GM19328 (cell line): ENCODE results near the gene CCDC86.

Source experiments
- ATAC-seq: cut with Tn5 transposase; IDR thresholded peaks from one replicate; pipeline ENCODE4 v1.9.1; 2021; ENCODE audit warnings: mild to moderate bottlenecking, moderate library complexity; ENCODE audit not compliant: unreplicated experiment

The CCDC86 gene

DNA sequence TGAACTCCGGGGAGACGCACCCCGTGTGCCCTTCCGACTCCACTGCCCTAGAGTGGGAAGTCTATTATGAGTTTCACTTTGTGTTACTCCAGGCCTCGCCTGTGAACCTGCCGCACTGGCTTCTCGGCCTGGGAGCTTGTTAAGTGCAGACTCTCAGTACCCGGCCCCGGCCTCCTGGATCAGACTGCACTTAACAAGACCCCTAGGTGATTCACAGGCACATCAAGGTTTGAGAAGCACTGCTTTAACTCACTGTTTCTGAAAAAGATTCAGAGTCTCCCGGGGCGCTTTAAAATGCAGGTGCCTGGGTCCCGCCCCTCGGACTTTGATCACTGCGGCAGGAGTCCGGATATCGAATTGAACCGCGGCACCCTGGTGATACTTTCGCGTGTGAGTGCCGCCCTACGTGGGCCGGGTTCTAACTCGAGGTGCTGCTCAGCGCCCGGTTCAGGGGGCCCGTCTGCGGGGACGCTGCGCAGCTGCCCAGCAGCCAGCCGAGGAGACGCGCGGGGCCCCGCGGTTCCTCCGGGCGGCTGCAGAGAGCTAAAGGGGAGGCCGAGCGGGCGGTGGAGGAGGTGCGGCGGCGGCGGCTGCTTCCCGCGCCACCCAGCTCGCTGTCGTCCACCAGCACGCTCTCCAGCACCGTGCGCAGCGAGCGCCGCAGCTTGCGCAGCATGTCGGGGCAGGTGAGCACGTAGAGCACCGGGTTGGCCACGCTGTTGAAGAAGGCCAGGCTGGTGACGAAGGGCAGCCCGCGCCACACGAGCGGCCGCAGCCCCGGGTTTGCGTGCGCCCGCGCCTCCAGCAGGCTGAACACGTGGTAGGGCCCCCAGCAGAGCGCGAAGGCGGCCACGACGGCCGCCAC is 10.4 kb downstream of the CCDC86 start:
- no peak for ATAC-seq

DNA sequence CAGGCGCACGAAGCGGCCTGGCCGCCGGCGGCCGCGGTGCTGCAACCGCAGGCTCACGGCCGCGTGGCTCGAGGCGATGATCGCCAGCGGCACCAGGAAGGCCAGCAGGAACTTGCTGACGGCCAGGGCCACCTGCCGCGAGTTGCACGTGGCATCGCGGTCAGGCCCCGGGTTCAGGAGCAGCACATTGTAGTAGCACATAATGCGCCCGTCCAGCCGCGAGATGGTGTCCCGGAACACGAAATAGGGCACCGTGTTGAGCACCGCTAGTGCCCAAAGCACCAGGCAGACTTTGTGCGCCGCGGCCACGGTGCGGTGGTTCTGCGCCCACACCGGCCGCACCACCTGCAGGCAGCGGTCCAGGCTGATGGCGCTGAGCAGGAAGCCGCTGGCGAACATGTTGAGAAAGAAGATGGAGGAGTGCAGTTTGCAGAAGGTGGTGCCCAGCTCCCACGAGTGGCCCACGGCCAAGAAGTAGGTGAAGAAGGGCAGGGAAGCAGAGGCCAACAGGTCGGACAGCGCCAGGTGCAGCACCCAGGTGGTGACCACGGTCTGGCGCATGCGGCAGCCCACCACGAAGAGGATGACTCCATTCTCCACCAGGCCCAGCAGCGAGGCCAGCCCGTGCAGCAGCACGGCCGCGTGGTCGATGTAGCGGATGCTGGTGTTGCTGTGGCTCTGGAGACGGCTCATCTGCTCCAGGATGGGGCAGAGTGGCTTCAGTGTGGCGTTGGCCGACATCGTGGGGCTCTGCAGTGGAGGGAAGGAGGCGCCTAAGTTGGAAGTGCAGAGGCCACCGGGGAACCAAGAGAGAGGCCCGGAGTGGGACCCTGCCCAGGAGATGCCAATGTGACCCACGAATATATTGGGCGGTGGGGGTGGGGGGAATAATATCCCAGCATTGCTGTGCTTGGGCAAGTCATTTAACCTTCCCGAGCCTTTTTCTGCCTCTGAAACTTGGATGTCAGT is 11.4 kb downstream of the CCDC86 start:
- no peak for ATAC-seq

GRCh38 chr11:60854140-60854846 is 12.4 kb downstream of the CCDC86 start:
- no peak for ATAC-seq

GRCh38 chr11:60854847-60855725 is 13.2 kb downstream of the CCDC86 start:
- no peak for ATAC-seq

DNA sequence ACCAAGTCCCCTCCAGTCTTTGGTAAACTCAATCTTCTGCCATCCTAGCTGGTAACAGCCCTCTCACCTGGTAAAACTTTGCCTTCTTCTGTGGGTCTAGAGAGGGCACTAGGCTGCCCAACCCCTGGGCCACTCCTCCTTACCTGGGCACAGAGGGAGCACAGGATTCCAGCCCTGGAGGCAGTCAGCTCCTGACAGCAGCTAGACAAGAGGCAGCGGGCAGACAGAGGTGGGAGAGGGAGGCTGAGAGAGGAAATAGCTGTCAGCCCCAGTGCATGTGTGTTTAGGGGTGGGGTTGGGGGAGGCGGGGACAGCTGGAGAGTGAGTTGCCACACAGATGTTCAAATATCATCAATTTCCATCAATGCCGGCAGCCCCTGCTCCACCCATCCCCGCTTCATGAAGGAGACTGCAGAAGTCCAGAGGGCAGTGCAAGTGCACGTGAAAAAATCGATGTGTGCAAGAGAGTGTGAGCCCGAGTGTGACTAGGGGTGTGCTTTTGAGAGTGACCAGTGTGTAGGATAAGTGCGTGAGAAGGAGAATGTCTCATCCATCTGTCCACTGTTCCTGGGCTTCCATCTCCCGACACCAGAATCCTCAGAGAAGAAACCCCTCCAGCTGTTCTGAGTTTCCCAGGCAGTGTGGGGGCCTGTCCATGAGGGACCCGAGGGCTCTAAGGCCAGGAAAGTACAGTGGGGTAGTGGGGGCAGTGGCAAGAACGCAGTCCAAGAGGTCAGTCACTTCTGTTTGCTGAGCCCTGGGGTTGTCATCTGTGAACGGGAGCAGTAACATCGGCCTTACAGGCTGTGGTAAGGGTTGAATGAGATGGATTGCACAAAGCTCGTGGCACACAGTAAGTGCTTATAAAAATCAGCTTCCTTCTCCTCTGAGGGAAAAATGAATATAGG is 14.1 kb downstream of the CCDC86 start, which contains the start of gene PTGDR2:
Gene PTGDR2 (minus strand): TSS at position 225 of the 908 bp plus-strand sequence. CDS start 2,228 bp downstream, outside the sequence.
- ATAC-seq = no peak

GRCh38 chr11:60857378-60858232 is 15.7 kb downstream of the CCDC86 start:
- no peak for ATAC-seq

DNA sequence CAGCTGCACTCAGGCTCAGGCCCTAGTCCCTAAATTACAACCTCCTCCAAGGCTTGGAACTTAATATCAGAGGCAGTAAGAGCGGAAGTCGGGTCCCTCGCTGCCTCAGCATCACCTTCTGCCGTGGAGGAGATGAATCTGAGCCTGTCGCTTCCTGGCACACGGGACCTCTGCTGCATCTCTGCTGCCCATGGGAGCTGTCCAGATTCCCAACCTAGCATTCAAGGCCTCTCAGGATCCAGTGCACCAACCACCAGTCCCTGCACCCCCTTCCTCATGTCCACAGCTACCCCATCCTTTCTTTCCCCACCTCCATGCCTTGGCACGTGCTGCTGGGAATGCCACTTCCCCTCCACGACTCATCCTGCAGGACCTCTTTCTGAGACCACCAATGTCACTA is 16.3 kb downstream of the CCDC86 start:
- ATAC-seq = no peak

GRCh38 chr11:60858731-60859464 is 17.0 kb downstream of the CCDC86 start:
- ATAC-seq = no peak

GRCh38 chr11:60859616-60860250 is 17.8 kb downstream of the CCDC86 start:
- no peak for ATAC-seq

DNA sequence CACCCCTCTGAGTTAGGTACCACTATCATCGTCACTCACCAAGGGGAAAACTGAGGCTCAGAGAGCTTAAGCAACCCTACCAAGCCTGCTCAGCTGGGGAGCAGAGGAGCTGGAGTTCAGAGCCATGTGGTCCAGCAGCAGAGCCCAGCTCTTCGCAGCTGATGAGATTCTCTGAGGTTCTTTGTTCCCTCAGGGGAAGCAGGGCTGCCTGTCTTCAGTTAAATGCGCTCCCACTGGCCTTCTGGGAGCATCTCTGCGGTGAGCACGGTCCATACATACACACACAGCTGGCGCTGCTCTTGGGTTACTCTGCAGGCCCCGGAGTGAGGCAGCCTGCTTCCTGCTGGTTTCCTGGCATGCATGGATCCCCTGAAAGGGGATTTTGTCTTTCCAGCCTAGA is 19.0 kb downstream of the CCDC86 start:
- ATAC-seq = no peak

DNA sequence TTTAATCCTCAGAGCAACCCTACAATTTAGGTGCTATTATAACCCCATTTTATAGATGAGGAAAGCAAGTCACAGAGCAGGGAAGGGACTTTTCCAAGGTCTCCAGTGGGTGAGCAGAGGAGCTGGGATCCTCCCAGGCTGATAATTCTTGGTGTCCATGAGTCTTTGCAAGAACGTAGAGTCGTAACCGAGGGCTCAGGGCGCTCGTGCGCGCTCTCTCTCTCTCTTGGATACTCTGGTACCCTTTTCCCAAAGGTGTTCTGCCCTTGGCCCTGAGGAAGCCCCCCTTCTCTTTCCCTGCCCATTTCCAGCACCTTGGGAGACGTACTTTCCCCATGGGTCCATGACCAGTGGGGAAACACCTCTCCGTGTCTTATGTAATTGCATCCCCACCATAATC is 20.3 kb downstream of the CCDC86 start:
- ATAC-seq = no peak

DNA sequence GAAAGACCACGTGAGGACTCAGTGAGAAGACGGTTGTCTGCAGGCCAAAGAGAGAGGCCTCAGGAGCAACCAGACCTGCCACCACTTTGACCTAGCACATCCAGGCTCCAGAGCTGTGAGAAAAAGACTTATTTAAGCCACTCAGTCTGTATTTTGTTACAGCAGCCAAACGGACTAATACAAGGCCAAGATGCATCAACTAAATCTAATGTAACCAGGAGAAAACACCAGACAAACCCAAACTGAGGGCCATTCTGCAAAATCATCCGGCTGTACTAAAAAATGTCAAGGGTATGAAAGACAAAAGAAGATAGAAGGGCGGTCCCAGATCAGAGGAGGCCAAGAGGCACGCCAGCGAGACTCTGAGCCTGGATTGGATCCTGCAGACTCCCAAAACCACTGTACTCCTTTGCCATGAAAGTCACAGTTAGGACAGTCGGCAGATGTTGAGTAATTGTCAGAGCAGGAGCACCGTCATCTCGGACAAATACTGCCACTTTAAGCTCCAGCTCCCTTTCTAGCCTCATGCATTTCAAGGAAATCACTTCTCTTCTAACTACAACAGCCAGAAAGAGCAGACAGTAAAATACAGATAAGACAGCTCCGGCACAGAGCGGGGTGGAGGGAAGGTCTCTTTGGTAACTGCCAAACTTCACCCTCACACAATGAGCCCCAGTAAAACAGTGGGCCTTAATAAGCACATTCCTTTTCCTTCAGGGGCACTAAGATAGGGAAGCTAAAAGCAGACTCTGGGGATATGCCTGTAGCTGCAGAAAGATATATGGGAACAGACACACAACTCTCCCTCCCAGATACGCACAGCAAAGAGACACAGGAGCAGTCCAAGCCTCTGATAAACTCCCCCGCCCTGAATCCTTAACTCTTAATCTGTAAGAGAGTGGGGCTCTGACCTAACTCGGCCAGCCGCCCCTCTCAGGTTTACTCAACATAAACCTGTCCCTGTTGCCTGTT is 21.9 kb downstream of the CCDC86 start:
- no peak for ATAC-seq

- no peak for ATAC-seq
These were observed 23.1 kb downstream of the CCDC86 start for GRCh38 chr11:60864856-60865513.

DNA sequence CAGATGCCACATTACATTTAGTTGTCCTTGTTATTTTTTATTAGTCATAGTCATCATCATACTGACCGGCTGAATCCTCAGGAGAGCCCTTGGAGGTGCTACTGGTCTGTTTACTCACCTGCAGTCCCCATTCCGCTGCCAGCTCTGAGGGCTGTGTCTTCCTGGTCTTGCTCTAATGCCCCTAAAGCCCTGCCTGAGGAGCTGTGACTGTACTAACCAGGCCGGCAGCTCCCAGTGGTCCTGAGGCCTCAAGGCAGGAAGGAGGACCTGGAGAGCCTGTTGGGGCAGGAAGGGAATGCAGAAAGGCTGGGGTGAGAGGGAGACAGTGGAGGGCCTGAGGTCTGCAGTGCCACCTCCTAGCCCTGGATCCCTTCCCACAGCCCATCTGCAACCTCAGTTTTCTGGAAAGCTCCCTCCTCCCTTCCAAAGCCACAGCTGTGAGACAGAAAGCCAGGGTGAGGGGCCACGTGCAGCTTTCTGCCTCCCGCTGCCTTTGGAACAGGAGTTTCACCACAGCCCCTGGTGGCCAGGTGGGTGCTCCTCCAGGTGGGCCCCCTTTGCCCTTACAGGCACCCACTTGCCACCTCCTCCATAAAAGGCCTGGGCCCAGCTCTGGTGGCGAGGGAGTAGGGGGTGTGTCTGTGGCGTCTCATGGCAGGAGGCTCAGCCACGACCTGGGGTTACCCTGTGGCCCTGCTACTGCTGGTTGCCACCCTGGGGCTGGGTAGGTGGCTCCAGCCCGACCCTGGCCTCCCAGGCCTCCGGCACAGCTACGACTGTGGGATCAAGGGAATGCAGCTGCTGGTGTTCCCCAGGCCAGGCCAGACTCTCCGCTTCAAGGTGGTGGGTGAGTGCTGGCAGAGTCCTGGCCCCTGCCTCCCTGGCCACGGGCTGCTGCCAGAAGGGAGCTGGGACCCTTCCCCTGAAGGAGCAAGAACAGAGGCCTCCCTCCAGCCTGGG is 25.3 kb downstream of the CCDC86 start, which contains the start of gene ZP1:
Gene ZP1 (plus strand): TSS at position 632 of the 960 bp plus-strand sequence. CDS start 20 bp downstream, at position 652.
- ATAC-seq = no peak
